Neural cell (in vitro differentiated cells): ENCODE measurements around the gene AP4S1.

Experiments
- EZH2 ChIP-seq: fragments of 200-600, 300-800 bp; shearing (Covaris generic), sonication (generic); IDR thresholded peaks from 2 replicates; pipeline ENCODE4 v1.6.1; 2014; ENCODE audit warnings: antibody characterized with exemption, low read length, borderline replicate concordance, mild to moderate bottlenecking; ENCODE audit not compliant: insufficient read depth, poor library complexity, severe bottlenecking
- TF ChIP-seq, protein P1 (sequence below): IDR thresholded peaks from 2 replicates; pipeline ENCODE4 v1.6.1; 2012; ENCODE audit warnings: borderline replicate concordance
- TF ChIP-seq, protein P2 (sequence below): fragments of 450-650 bp; IDR thresholded peaks from 2 replicates; pipeline ENCODE4 v1.5.1; 2014; ENCODE audit warnings: antibody characterized with exemption, mild to moderate bottlenecking, moderate library complexity; ENCODE audit not compliant: poor library complexity, severe bottlenecking

- TF ChIP-seq, protein P1, sequence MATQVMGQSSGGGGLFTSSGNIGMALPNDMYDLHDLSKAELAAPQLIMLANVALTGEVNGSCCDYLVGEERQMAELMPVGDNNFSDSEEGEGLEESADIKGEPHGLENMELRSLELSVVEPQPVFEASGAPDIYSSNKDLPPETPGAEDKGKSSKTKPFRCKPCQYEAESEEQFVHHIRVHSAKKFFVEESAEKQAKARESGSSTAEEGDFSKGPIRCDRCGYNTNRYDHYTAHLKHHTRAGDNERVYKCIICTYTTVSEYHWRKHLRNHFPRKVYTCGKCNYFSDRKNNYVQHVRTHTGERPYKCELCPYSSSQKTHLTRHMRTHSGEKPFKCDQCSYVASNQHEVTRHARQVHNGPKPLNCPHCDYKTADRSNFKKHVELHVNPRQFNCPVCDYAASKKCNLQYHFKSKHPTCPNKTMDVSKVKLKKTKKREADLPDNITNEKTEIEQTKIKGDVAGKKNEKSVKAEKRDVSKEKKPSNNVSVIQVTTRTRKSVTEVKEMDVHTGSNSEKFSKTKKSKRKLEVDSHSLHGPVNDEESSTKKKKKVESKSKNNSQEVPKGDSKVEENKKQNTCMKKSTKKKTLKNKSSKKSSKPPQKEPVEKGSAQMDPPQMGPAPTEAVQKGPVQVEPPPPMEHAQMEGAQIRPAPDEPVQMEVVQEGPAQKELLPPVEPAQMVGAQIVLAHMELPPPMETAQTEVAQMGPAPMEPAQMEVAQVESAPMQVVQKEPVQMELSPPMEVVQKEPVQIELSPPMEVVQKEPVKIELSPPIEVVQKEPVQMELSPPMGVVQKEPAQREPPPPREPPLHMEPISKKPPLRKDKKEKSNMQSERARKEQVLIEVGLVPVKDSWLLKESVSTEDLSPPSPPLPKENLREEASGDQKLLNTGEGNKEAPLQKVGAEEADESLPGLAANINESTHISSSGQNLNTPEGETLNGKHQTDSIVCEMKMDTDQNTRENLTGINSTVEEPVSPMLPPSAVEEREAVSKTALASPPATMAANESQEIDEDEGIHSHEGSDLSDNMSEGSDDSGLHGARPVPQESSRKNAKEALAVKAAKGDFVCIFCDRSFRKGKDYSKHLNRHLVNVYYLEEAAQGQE = no peak
- no peak for TF ChIP-seq EZH2
- TF ChIP-seq, protein P2, sequence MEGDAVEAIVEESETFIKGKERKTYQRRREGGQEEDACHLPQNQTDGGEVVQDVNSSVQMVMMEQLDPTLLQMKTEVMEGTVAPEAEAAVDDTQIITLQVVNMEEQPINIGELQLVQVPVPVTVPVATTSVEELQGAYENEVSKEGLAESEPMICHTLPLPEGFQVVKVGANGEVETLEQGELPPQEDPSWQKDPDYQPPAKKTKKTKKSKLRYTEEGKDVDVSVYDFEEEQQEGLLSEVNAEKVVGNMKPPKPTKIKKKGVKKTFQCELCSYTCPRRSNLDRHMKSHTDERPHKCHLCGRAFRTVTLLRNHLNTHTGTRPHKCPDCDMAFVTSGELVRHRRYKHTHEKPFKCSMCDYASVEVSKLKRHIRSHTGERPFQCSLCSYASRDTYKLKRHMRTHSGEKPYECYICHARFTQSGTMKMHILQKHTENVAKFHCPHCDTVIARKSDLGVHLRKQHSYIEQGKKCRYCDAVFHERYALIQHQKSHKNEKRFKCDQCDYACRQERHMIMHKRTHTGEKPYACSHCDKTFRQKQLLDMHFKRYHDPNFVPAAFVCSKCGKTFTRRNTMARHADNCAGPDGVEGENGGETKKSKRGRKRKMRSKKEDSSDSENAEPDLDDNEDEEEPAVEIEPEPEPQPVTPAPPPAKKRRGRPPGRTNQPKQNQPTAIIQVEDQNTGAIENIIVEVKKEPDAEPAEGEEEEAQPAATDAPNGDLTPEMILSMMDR = no peak
Measured at GRCh38 chr14:31084385-31084784, 58.9 kb downstream of the AP4S1 start.
